Natural killer cell (primary cell): Measurements from ENCODE around the gene ZNF107. TPM values are rescaled to one million over a fixed set of nuclear protein-coding genes. Genes with fewer than 3 reads are reported as not detected.
"Not testable (repeated sequence)": the region's sequence is repeated elsewhere in the genome, so short reads cannot be mapped to it uniquely, and the experiment has no call there.

Source experiments
- ATAC-seq, 3 donors: fragments of 150-1000 bp in 2 of 3; fragments of 200-7000 bp in 1 of 3; cut with Tn5 transposase; 1 replicate in 1 of 3; 2 replicates in 2 of 3; pipeline ENCODE4 v1.10.0; 2021; ENCODE audit warnings: mild to moderate bottlenecking in 2 of 3, moderate library complexity in 2 of 3
- DNase-seq, 2 donors: peaks; one replicate each; pipeline versions ENCODE4 v3.0.0 to v3.0.0-alpha.2; 2013 to 2021; ENCODE audit warnings: mixed read lengths in 1 of 2
- H3K27ac ChIP-seq: one replicate; pipeline ENCODE4 v1.5.1; 2013; ENCODE audit warnings: mild to moderate bottlenecking, low read length
- H3K27me3 ChIP-seq: one replicate; pipeline ENCODE4 v1.6.1; 2013; ENCODE audit warnings: low read length; ENCODE audit not compliant: control insufficient read depth, insufficient read depth
- H3K36me3 ChIP-seq: one replicate; pipeline ENCODE4 v1.6.1; 2013; ENCODE audit warnings: low read length; ENCODE audit not compliant: control insufficient read depth, insufficient read depth
- H3K4me1 ChIP-seq: one replicate; pipeline ENCODE4 v1.6.1; 2013; ENCODE audit warnings: low read length; ENCODE audit not compliant: control insufficient read depth, insufficient read depth
- H3K4me3 ChIP-seq: one replicate; pipeline ENCODE4 v1.5.1; 2013; ENCODE audit warnings: low read length
- H3K9me3 ChIP-seq: one replicate; pipeline ENCODE4 v1.6.1; 2013; ENCODE audit warnings: low read length; ENCODE audit not compliant: control insufficient read depth, insufficient read depth
- H3K27ac Mint-ChIP-seq, 2 donors: one replicate each; pipeline ENCODE4 v1.8.0; 2022; ENCODE audit warnings: mild to moderate bottlenecking in 2 of 2, mixed read lengths in 2 of 2, moderate library complexity in 1 of 2
- H3K27me3 Mint-ChIP-seq, 2 donors: one replicate each; pipeline ENCODE4 v1.8.0; 2022; ENCODE audit warnings: low read depth in 2 of 2, mixed read lengths in 2 of 2
- H3K36me3 Mint-ChIP-seq: one replicate; pipeline ENCODE4 v1.8.0; 2022; ENCODE audit warnings: mixed read lengths
- H3K4me1 Mint-ChIP-seq, 2 donors: one replicate each; pipeline ENCODE4 v1.8.0; 2022; ENCODE audit warnings: mixed read lengths in 2 of 2
- H3K4me3 Mint-ChIP-seq: one replicate; pipeline ENCODE4 v1.8.0; 2022; ENCODE audit warnings: mild to moderate bottlenecking, moderate library complexity, mixed read lengths
- H3K9me3 Mint-ChIP-seq, 2 donors: one replicate each; pipeline ENCODE4 v1.8.0; 2022; ENCODE audit warnings: mixed read lengths in 2 of 2
- CTCF ChIP-seq: fragments of 200-600 bp; IDR thresholded peaks from one replicate; pipeline ENCODE4 v1.8.0; 2022; ENCODE audit warnings: antibody characterized with exemption
- WGBS: methylation state at CpG from one replicate; pipeline ENCODE4 v1.1.7; 2013; ENCODE audit warnings: missing lambda C conversion rate; ENCODE audit not compliant: insufficient coverage; 5-methylcytosine and 5-hydroxymethylcytosine counted together
- intact Hi-C: fragments of 100-400 bp; cut with micrococcal nuclease; formaldehyde crosslinking; loops from one replicate; pipeline ENCODE4 v1.14.2; 2022
- total RNA-seq, 4 donors: library from RNA; stranded (reverse); fragments of 120-200 nt in 1 of 4; gene quantifications; one replicate each; pipeline versions ENCODE4 v1.2.3 to v1.2.4, GENCODE V29; 2013 to 2022

The ZNF107 gene
- total RNA-seq, 3 donors from 2014 or later (not counting 1 experiment from before 2014, with no cell fraction given) = 10.3 to 13.3 (median 10.4) TPM

GRCh38 chr7:64688988-64689387, 23.1 kb downstream of the ZNF107 start:
- DNase-seq (no peak), ATAC-seq (no peak)
- 100% methylated on average over 2 of the region's 2 CpGs for WGBS
- Histone ChIP-seq H3K4me1 (peaks cover 13% of the 10 kb centered on the region), H3K9me3 (no peaks in the 10 kb centered on the region), H3K27me3 (no peaks in the 10 kb centered on the region), H3K27ac (peak overlapping the region; percentile 0), H3K4me3 (no peak overlapping the region), H3K36me3 (peaks cover 32% of the 10 kb centered on the region)
- Mint-ChIP-seq H3K9me3 (peaks cover 2% of the 10 kb centered on the region in 2 donors), H3K4me1 (peaks cover 54 to 55% of the 10 kb centered on the region in 2 donors), H3K4me3 (peak overlapping the region; percentile 21), H3K27ac (peak overlapping the region; percentile 74 to 81), H3K27me3 (no peaks in the 10 kb centered on the region), H3K36me3 (no peaks in the 10 kb centered on the region)
- intact Hi-C loops = no loop called here
- TF ChIP-seq CTCF = no peak

GRCh38 chr7:64691831-64692230, 25.9 kb downstream of the ZNF107 start:
- peak overlapping the region; percentile 24 to 38 for H3K27ac Mint-ChIP-seq
- H3K4me1 ChIP-seq = peaks cover 3% of the 10 kb centered on the region
- H3K4me1 Mint-ChIP-seq = peaks cover 28 to 29% of the 10 kb centered on the region in 2 donors
- TF ChIP-seq CTCF = no peak
- H3K27ac ChIP-seq = no peak overlapping the region
- ATAC-seq = no peak
- peaks cover 23% of the 10 kb centered on the region for H3K36me3 ChIP-seq
- H3K9me3 ChIP-seq = peaks cover 2% of the 10 kb centered on the region
- H3K36me3 Mint-ChIP-seq = no peaks in the 10 kb centered on the region
- H3K27me3 ChIP-seq = no peaks in the 10 kb centered on the region
- intact Hi-C loops = no loop called here
- no peak overlapping the region for H3K4me3 ChIP-seq
- no peak overlapping the region for H3K4me3 Mint-ChIP-seq
- DNase-seq = no peak
- H3K9me3 Mint-ChIP-seq = no peaks in the 10 kb centered on the region
- H3K27me3 Mint-ChIP-seq = no peaks in the 10 kb centered on the region

GRCh38 chr7:64697863-64698262, 31.9 kb downstream of the ZNF107 start:
- H3K27me3 ChIP-seq, H3K9me3 Mint-ChIP-seq, H3K4me3 Mint-ChIP-seq, H3K4me1 Mint-ChIP-seq, H3K36me3 Mint-ChIP-seq, H3K27ac Mint-ChIP-seq, H3K4me1 ChIP-seq, intact Hi-C loops, H3K27me3 Mint-ChIP-seq, H3K4me3 ChIP-seq, ATAC-seq, DNase-seq, H3K27ac ChIP-seq: not testable (repeated sequence)
- WGBS = 99% methylated on average over 11 of the region's 12 CpGs
- Histone ChIP-seq H3K36me3 (peaks cover 24% of the 10 kb centered on the region), H3K9me3 (peaks cover 26% of the 10 kb centered on the region)

GRCh38 chr7:64706625-64707292, 40.8 kb downstream of the ZNF107 start:
- Histone ChIP-seq H3K36me3 (peaks cover 20% of the 10 kb centered on the region), H3K9me3 (peaks cover 29% of the 10 kb centered on the region), H3K4me3 (no peak overlapping the region), H3K27me3 (no peaks in the 10 kb centered on the region), H3K4me1 (no peaks in the 10 kb centered on the region), H3K27ac (no peak overlapping the region)
- intact Hi-C loops = no loop called here
- Mint-ChIP-seq H3K4me1 (no peaks in the 10 kb centered on the region), H3K27ac (no peak overlapping the region), H3K36me3 (peaks cover 56% of the 10 kb centered on the region), H3K4me3 (no peak overlapping the region), H3K27me3 (no peaks in the 10 kb centered on the region), H3K9me3 (peaks cover 9 to 14% of the 10 kb centered on the region in 2 donors)
- 100% methylated on average over 1 of the region's 2 CpGs for WGBS
- no peak for TF ChIP-seq CTCF
- ATAC-seq (no peak), DNase-seq (no peak)

- intact Hi-C loops, H3K36me3 Mint-ChIP-seq, H3K4me3 Mint-ChIP-seq, H3K4me3 ChIP-seq, H3K9me3 Mint-ChIP-seq, H3K36me3 ChIP-seq, H3K27me3 Mint-ChIP-seq, ATAC-seq, H3K27ac Mint-ChIP-seq, H3K27ac ChIP-seq, H3K27me3 ChIP-seq, H3K4me1 Mint-ChIP-seq, H3K4me1 ChIP-seq, DNase-seq: not testable (repeated sequence)
- H3K9me3 ChIP-seq = peaks cover 35% of the 10 kb centered on the region
- WGBS = 97% methylated on average over 27 of the region's 29 CpGs
These were observed 52.0 kb downstream of the ZNF107 start for GRCh38 chr7:64717896-64718295.
